Lower leg skin (tissue), 4 donors: ENCODE results near the gene DOCK7. TPM values are rescaled to one million over a fixed set of nuclear protein-coding genes. Genes with fewer than 3 reads are reported as not detected.

ENCODE experiments used
- DNase-seq, 2 donors: peaks; one replicate each; pipeline ENCODE4 v3.0.0-alpha.2; 2019; ENCODE audit warnings: low spot score in 2 of 2
- H3K4me3 ChIP-seq: fragments of 200-600 bp; sonication (generic); 2 replicates; pipeline ENCODE4 v1.5.1; 2017; ENCODE audit warnings: mild to moderate bottlenecking, low read depth; ENCODE audit not compliant: poor library complexity, severe bottlenecking
- CTCF ChIP-seq, 3 donors: fragments of 450-650 bp; IDR thresholded peaks; one replicate each; pipeline ENCODE4 v1.5.1; 2016; ENCODE audit warnings: antibody characterized with exemption in 3 of 3, mild to moderate bottlenecking in 3 of 3, moderate library complexity in 2 of 3
- POLR2A ChIP-seq, 2 donors: fragments of 450-650 bp; IDR thresholded peaks; one replicate each; pipeline ENCODE4 v1.6.1; 2016 to 2017; ENCODE audit warnings: antibody characterized with exemption in 2 of 2, mild to moderate bottlenecking in 1 of 2, moderate library complexity in 1 of 2
- WGBS, 2 donors: methylation state at CpG; one replicate each; pipeline ENCODE4 v1.1.5; 2018; 5-methylcytosine and 5-hydroxymethylcytosine counted together
- intact Hi-C: fragments of 100-400 bp; cut with DNase I; formaldehyde crosslinking; loops from one replicate; pipeline ENCODE4 v1.15.0; 2023; ENCODE audit warnings: low total_unique reads
- total RNA-seq, 4 donors: library from RNA; depleted of rRNA; stranded (reverse); fragments of >200 nt; gene quantifications; one replicate each; pipeline ENCODE4 v1.1.0, GENCODE V29; 2016

The DOCK7 gene
- total RNA-seq, 4 donors from 2014 or later, result 27.0 to 67.5 (median 29.4) TPM

GRCh38 chr1:62595647-62596046 lies 92.5 kb downstream of the DOCK7 start:
- 93 to 96% methylated on average over 3 of the region's 3 CpGs for WGBS, 2 donors
- no peak overlapping the region for H3K4me3 ChIP-seq
- DNase-seq, result no peak
- TF ChIP-seq CTCF (IDR thresholded peaks at IDR 0.05) (no peak), POLR2A (IDR thresholded peaks at IDR 0.05) (no peak)
- intact Hi-C loops, result no loop called here

- TF ChIP-seq POLR2A (IDR thresholded peaks at IDR 0.05) (no peak), CTCF (IDR thresholded peaks at IDR 0.05) (no peak)
- intact Hi-C loops, result no loop called here
- H3K4me3 ChIP-seq, result no peak overlapping the region
- no peak for DNase-seq
- 56 to 57% methylated on average over 2 of the region's 2 CpGs for WGBS, 2 donors
These were observed 94.3 kb downstream of the DOCK7 start for GRCh38 chr1:62593825-62594394.

- TF ChIP-seq CTCF (IDR thresholded peaks at IDR 0.05), result no peak
- TF ChIP-seq POLR2A (IDR thresholded peaks at IDR 0.05), result no peak
- DNase-seq, result no peak
- no peak overlapping the region for H3K4me3 ChIP-seq
- 41 to 53% methylated on average over 1 of the region's 1 CpG for WGBS, 2 donors
- intact Hi-C loops, result no loop called here
These were observed 97.2 kb downstream of the DOCK7 start for GRCh38 chr1:62590970-62591368.

GRCh38 chr1:62590255-62590969 lies 97.8 kb downstream of the DOCK7 start:
- 93 to 94% methylated on average over 4 of the region's 4 CpGs for WGBS, 2 donors
- TF ChIP-seq CTCF (IDR thresholded peaks at IDR 0.05) (no peak), POLR2A (IDR thresholded peaks at IDR 0.05) (no peak)
- intact Hi-C loops, result no loop called here

GRCh38 chr1:62589321-62589720 lies 98.9 kb downstream of the DOCK7 start:
- WGBS, 2 donors, result 84 to 88% methylated on average over 3 of the region's 3 CpGs

More at GRCh38 chr1:62590255-62590969, 97.8 kb downstream of the DOCK7 start:
- no peak for DNase-seq
- H3K4me3 ChIP-seq, result no peak overlapping the region

More at GRCh38 chr1:62589321-62589720, 98.9 kb downstream of the DOCK7 start:
- intact Hi-C loops, result no loop called here
- TF ChIP-seq POLR2A (IDR thresholded peaks at IDR 0.05) (no peak), CTCF (IDR thresholded peaks at IDR 0.05) (no peak)
- H3K4me3 ChIP-seq, result no peak overlapping the region
- DNase-seq, result no peak
